Measurements from ENCODE around the gene LMOD3. TPM values are rescaled to one million over a fixed set of nuclear protein-coding genes. Genes with fewer than 3 reads are reported as not detected.

Gene LMOD3
- total RNA-seq, 1 experiment from 2014 or later, result not detected

GRCh38 chr3:69128509-69128908, 6.1 kb upstream of the LMOD3 start:
- H3K9me3 Mint-ChIP-seq (ENCODE audit: low read depth, unreplicated experiment), result no peaks in the 10 kb centered on the region
- H3K27ac Mint-ChIP-seq (ENCODE audit: unreplicated experiment), result no peak overlapping the region
- no peak overlapping the region for H3K4me3 Mint-ChIP-seq (ENCODE audit: low read depth, unreplicated experiment)
- H3K27me3 Mint-ChIP-seq (ENCODE audit: unreplicated experiment), result no peaks in the 10 kb centered on the region
- CTCF ChIA-PET, result interaction anchor here (0.9 kb wide), 1 partner anchor 20 kb away, joined by 4 read pairs; no protein-coding TSS in a partner anchor
- no TSS peak for BruUV-seq (replicated peaks)
- DNase-seq, result no peak
- TF ChIP-seq CTCF (IDR thresholded peaks at IDR 0.05; ENCODE audit: unreplicated experiment), result no peak
- no peaks in the 10 kb centered on the region for H3K36me3 Mint-ChIP-seq (ENCODE audit: insufficient read depth, unreplicated experiment)
- intact Hi-C loops (cut with micrococcal nuclease; ENCODE audit: unreplicated experiment), result no loop called here
- H3K4me1 Mint-ChIP-seq (ENCODE audit: low read depth, unreplicated experiment), result no peaks in the 10 kb centered on the region

- intact Hi-C loops (cut with micrococcal nuclease; ENCODE audit: unreplicated experiment), result no loop called here
- Mint-ChIP-seq H3K36me3 (ENCODE audit: insufficient read depth, unreplicated experiment) (no peaks in the 10 kb centered on the region), H3K4me3 (ENCODE audit: low read depth, unreplicated experiment) (no peak overlapping the region), H3K27ac (ENCODE audit: unreplicated experiment) (peak overlapping the region; percentile 9), H3K9me3 (ENCODE audit: low read depth, unreplicated experiment) (no peaks in the 10 kb centered on the region), H3K27me3 (ENCODE audit: unreplicated experiment) (no peaks in the 10 kb centered on the region), H3K4me1 (ENCODE audit: low read depth, unreplicated experiment) (peaks cover 1% of the 10 kb centered on the region)
- CTCF ChIA-PET, result no interaction called here
- no TSS peak for BruUV-seq (replicated peaks)
- no peak for TF ChIP-seq CTCF (IDR thresholded peaks at IDR 0.05; ENCODE audit: unreplicated experiment)
- DNase-seq, result no peak
Observed at GRCh38 chr3:69126999-69127398, 4.6 kb upstream of the LMOD3 start.

GRCh38 chr3:69126216-69126615, 3.8 kb upstream of the LMOD3 start:
- CTCF ChIA-PET, result interaction anchor here (0.6 kb wide), 1 partner anchor 33 kb away, joined by 3 read pairs; no protein-coding TSS in a partner anchor
- intact Hi-C loops (cut with micrococcal nuclease; ENCODE audit: unreplicated experiment), result no loop called here

GRCh38 chr3:69121950-69122349, 445 bp downstream of the LMOD3 start:
- Mint-ChIP-seq H3K9me3 (ENCODE audit: low read depth, unreplicated experiment) (peaks cover 2% of the 10 kb centered on the region), H3K27me3 (ENCODE audit: unreplicated experiment) (no peaks in the 10 kb centered on the region), H3K4me3 (ENCODE audit: low read depth, unreplicated experiment) (no peak overlapping the region), H3K36me3 (ENCODE audit: insufficient read depth, unreplicated experiment) (peaks cover 1% of the 10 kb centered on the region), H3K27ac (ENCODE audit: unreplicated experiment) (no peak overlapping the region), H3K4me1 (ENCODE audit: low read depth, unreplicated experiment) (peaks cover 23% of the 10 kb centered on the region)
- TF ChIP-seq CTCF (IDR thresholded peaks at IDR 0.05; ENCODE audit: unreplicated experiment), result no peak
- CTCF ChIA-PET, result no interaction called here
- DNase-seq, result no peak
- no TSS peak for BruUV-seq (replicated peaks)
- intact Hi-C loops (cut with micrococcal nuclease; ENCODE audit: unreplicated experiment), result loop anchor here (1.0 to 5.0 kb wide), 3 partner anchors 184 to 550 kb away; no protein-coding TSS in a partner anchor

More at GRCh38 chr3:69126216-69126615, 3.8 kb upstream of the LMOD3 start:
- Mint-ChIP-seq H3K9me3 (ENCODE audit: low read depth, unreplicated experiment) (no peaks in the 10 kb centered on the region), H3K4me3 (ENCODE audit: low read depth, unreplicated experiment) (no peak overlapping the region), H3K4me1 (ENCODE audit: low read depth, unreplicated experiment) (peaks cover 9% of the 10 kb centered on the region), H3K36me3 (ENCODE audit: insufficient read depth, unreplicated experiment) (no peaks in the 10 kb centered on the region), H3K27me3 (ENCODE audit: unreplicated experiment) (no peaks in the 10 kb centered on the region), H3K27ac (ENCODE audit: unreplicated experiment) (no peak overlapping the region)
- BruUV-seq (replicated peaks), result no TSS peak
- DNase-seq, result no peak
- TF ChIP-seq CTCF (IDR thresholded peaks at IDR 0.05; ENCODE audit: unreplicated experiment), result no peak
